Tibial nerve (tissue), 4 donors: Measurements from ENCODE around the gene TERB1. TPM values are rescaled to one million over a fixed set of nuclear protein-coding genes. Genes with fewer than 3 reads are reported as not detected.
A peak's percentile ranks its signal among the peaks of the same experiment; 100 is the strongest.

Source experiments
- DNase-seq, 2 donors: peaks; one replicate each; pipeline ENCODE4 v3.0.0-alpha.2; 2019; ENCODE audit warnings: low spot score in 2 of 2
- H3K27ac ChIP-seq, 4 donors: fragments of 200-600 bp; sonication (generic) in 3 of 4; one replicate each; pipeline ENCODE4 v1.5.1; 2017 to 2019; ENCODE audit warnings: mild to moderate bottlenecking in 1 of 4
- H3K27me3 ChIP-seq, 2 donors: fragments of 200-600 bp; sonication (generic) in 1 of 2; one replicate each; pipeline versions ENCODE4 v1.5.1 to v1.6.0; 2017 to 2019
- H3K36me3 ChIP-seq, 3 donors: fragments of 200-600 bp; sonication (generic); one replicate each; pipeline ENCODE4 v1.5.1; 2018 to 2019
- H3K4me1 ChIP-seq, 4 donors: fragments of 200-600 bp; sonication (generic) in 3 of 4; one replicate each; pipeline ENCODE4 v1.5.1; 2017 to 2019
- H3K4me3 ChIP-seq, 4 donors: fragments of 200-600 bp; sonication (generic) in 3 of 4; one replicate each; pipeline ENCODE4 v1.5.1; 2017 to 2019; ENCODE audit warnings: mild to moderate bottlenecking in 1 of 4, moderate library complexity in 1 of 4
- H3K9me3 ChIP-seq, 4 donors: fragments of 200-600 bp; sonication (generic) in 3 of 4; one replicate each; pipeline ENCODE4 v1.5.1; 2017 to 2019
- EP300 ChIP-seq, 2 donors: sonication (generic); formaldehyde crosslinking; IDR thresholded peaks; one replicate each; pipeline ENCODE4 v1.6.1; 2017; ENCODE audit warnings: antibody characterized with exemption in 2 of 2, mild to moderate bottlenecking in 1 of 2
- POLR2A ChIP-seq, 2 donors: fragments of 450-650 bp; IDR thresholded peaks; one replicate each; pipeline ENCODE4 v1.6.1; 2017; ENCODE audit warnings: antibody characterized with exemption in 2 of 2, mild to moderate bottlenecking in 2 of 2, moderate library complexity in 2 of 2
- WGBS, 2 donors: methylation state at CpG; one replicate each; pipeline ENCODE4 v1.1.5; 2018; 5-methylcytosine and 5-hydroxymethylcytosine counted together
- total RNA-seq, 4 donors: library from RNA; depleted of rRNA; stranded (reverse); fragments of >200 nt; gene quantifications; one replicate each; pipeline ENCODE4 v1.1.0, GENCODE V29; 2016
- TF ChIP-seq, protein P1 (sequence below), 5 experiments: fragments of 200-600 bp in 3 of 5; fragments of 450-650 bp in 2 of 5; sonication (generic) in 3 of 5; IDR thresholded peaks; one replicate each; pipeline ENCODE4 v1.5.1; 2016 to 2019; ENCODE audit warnings: antibody characterized with exemption in 5 of 5, mild to moderate bottlenecking in 3 of 5, moderate library complexity in 2 of 5

Gene TERB1
- total RNA-seq, 4 donors from 2014 or later, result not detected

DNA sequence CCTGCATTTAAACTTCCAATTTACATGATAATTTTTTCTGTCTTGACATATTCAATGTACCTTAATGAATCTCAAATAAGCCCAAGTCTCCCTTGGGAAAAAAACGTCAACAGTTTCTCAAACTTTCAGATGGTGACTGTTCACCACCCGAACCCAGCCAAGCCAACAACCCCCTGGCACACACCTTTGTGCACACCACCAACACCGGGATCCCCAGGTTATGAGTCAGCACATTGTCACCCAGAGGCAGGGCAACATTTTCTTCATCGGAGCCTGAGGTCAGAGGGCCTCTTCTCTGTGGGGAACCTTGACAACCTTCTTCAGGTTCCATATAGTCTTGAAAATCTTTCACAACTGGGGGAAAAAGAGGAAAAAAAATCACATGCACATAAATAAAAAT is 65.5 kb downstream of the TERB1 start:
- Histone ChIP-seq H3K4me1 (peaks cover under 1 to 42% (median 18%) of the 10 kb centered on the region in 4 donors), H3K9me3 (no peaks in the 10 kb centered on the region), H3K27me3 (no peaks in the 10 kb centered on the region), H3K4me3 (no peak overlapping the region), H3K36me3 (peaks cover 0 to 88% (median 37%) of the 10 kb centered on the region in 3 donors), H3K27ac (peak overlapping the region in 1 of 4 donors; percentile 96)
- TF ChIP-seq EP300 (IDR thresholded peaks at IDR 0.05) (no peak), POLR2A (IDR thresholded peaks at IDR 0.05) (no peak)
- TF ChIP-seq, protein P1, sequence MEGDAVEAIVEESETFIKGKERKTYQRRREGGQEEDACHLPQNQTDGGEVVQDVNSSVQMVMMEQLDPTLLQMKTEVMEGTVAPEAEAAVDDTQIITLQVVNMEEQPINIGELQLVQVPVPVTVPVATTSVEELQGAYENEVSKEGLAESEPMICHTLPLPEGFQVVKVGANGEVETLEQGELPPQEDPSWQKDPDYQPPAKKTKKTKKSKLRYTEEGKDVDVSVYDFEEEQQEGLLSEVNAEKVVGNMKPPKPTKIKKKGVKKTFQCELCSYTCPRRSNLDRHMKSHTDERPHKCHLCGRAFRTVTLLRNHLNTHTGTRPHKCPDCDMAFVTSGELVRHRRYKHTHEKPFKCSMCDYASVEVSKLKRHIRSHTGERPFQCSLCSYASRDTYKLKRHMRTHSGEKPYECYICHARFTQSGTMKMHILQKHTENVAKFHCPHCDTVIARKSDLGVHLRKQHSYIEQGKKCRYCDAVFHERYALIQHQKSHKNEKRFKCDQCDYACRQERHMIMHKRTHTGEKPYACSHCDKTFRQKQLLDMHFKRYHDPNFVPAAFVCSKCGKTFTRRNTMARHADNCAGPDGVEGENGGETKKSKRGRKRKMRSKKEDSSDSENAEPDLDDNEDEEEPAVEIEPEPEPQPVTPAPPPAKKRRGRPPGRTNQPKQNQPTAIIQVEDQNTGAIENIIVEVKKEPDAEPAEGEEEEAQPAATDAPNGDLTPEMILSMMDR (IDR thresholded peaks at IDR 0.05), result no peak
- DNase-seq, result no peak
- WGBS, 2 donors, result 90 to 95% methylated on average over 4 of the region's 4 CpGs

- no peak overlapping the region for H3K4me3 ChIP-seq
- WGBS, 2 donors, result 75 to 90% methylated on average over 7 of the region's 7 CpGs
- no peak for TF ChIP-seq EP300 (IDR thresholded peaks at IDR 0.05)
- H3K36me3 ChIP-seq, result peaks cover 0 to 93% (median 43%) of the 10 kb centered on the region in 3 donors
- no peak for DNase-seq
- H3K27ac ChIP-seq, result no peak overlapping the region
- no peaks in the 10 kb centered on the region for H3K9me3 ChIP-seq
- H3K27me3 ChIP-seq, result no peaks in the 10 kb centered on the region
- peaks cover 0 to 16% (median 0%) of the 10 kb centered on the region in 4 donors for H3K4me1 ChIP-seq
These were observed 70.3 kb downstream of the TERB1 start for GRCh38 chr16:66731101-66731500.

DNA sequence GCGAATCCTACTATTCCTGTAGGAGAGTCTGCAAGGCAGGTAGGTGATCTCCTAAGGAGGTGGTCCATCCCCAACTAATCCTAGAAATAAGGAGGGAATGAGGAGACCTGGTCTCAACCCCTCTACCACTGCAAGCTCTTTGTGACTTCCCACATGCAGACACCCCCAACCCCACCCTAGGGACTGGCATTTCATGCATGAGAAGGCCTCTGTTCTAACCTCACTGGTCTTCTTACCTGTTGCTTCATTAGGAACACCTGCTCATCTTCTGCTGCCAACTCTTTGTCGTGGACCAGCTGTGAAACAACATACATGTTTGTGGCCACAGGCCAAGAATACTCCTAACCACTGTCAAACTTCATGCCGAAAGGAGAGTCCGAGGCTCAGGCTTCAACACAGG is 72.6 kb downstream of the TERB1 start:
- H3K9me3 ChIP-seq, result no peaks in the 10 kb centered on the region
- no peaks in the 10 kb centered on the region for H3K27me3 ChIP-seq
- H3K4me3 ChIP-seq, result no peak overlapping the region
- WGBS, 2 donors, result 72 to 75% methylated on average over 4 of the region's 4 CpGs
- peak overlapping the region in 1 of 4 donors; percentile 50 for H3K27ac ChIP-seq
- peaks cover 2 to 93% (median 46%) of the 10 kb centered on the region in 3 donors for H3K36me3 ChIP-seq
- DNase-seq, result no peak
- H3K4me1 ChIP-seq, result peaks cover 0 to 16% (median 0%) of the 10 kb centered on the region in 4 donors
- TF ChIP-seq POLR2A (IDR thresholded peaks at IDR 0.05) (no peak), EP300 (IDR thresholded peaks at IDR 0.05) (no peak)
- TF ChIP-seq, protein P1 (IDR thresholded peaks at IDR 0.05), result no peak

DNA sequence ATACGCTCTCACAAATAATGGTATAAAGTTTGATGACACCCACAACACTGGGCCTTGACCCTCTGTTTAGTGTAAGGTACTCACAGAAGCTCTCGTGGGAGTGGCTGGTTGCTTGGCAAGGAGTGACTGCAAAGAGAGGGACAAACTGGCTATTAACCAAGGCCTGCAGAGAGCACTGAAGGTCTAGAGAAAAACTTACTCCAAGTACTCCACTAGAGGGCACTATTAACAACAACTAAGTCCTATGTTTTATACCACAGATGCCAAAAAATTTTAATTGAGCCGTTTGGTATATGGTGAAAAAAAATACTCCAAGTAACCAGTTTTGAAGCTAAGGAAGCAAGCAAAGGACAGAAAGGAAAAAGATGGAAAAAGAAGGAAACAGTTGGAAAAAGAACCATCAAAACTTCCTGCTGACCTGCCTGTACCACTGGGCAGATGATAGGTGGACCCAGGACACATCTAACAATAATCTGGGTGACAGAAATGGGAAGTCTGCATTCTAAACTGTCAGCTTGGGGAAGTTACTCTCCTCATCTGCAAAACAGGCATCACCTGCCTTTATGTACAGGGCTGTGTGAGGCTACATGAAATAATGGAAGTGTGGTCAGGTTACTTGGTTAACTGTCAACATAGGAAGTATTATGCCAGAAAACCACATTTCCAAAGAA is 73.1 kb downstream of the TERB1 start:
- H3K27me3 ChIP-seq, result no peaks in the 10 kb centered on the region
- H3K27ac ChIP-seq, result peak overlapping the region in 1 of 4 donors; percentile 51
- peaks cover 2 to 93% (median 47%) of the 10 kb centered on the region in 3 donors for H3K36me3 ChIP-seq
- H3K4me1 ChIP-seq, result peaks cover 0 to 16% (median 0%) of the 10 kb centered on the region in 4 donors
- WGBS, 2 donors, result 25 to 26% methylated on average over 3 of the region's 3 CpGs
- no peak overlapping the region for H3K4me3 ChIP-seq
- H3K9me3 ChIP-seq, result no peaks in the 10 kb centered on the region
- DNase-seq, result no peak
- TF ChIP-seq, protein P1 (IDR thresholded peaks at IDR 0.05), result peak; percentile 52 to 74 (median 60)
- TF ChIP-seq EP300 (IDR thresholded peaks at IDR 0.05) (peak in 1 of 2 donors; percentile 5), POLR2A (IDR thresholded peaks at IDR 0.05) (no peak)

DNA sequence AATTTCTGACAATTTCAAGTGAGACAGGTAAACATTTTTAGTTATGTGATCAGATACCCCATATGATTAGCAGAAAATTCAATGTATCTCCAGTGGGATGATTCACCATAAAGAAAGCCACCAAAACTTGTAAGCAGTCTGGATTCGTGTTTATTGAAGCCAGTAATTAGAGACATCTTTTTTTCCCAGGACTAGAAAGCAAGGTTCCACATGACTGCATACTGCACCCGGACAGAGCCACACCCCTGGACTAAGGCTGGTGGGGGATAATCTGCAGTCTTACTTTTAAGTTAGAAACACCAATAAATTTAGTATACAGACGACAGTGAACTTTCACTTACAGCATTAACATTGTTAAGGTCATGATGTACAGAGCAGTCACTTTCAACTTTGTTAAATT is 80.6 kb downstream of the TERB1 start:
- Histone ChIP-seq H3K27me3 (no peaks in the 10 kb centered on the region), H3K36me3 (peaks cover 7 to 62% (median 18%) of the 10 kb centered on the region in 3 donors), H3K9me3 (no peaks in the 10 kb centered on the region), H3K27ac (no peak overlapping the region), H3K4me3 (no peak overlapping the region), H3K4me1 (no peaks in the 10 kb centered on the region)
- 61 to 72% methylated on average over 3 of the region's 3 CpGs for WGBS, 2 donors
- DNase-seq, result no peak
- TF ChIP-seq, protein P1 (IDR thresholded peaks at IDR 0.05), result no peak
- no peak for TF ChIP-seq POLR2A (IDR thresholded peaks at IDR 0.05)
- no peak for TF ChIP-seq EP300 (IDR thresholded peaks at IDR 0.05)
